Osteoblast (primary cell): ENCODE results near the gene CLDN34. TPM values are rescaled to one million over a fixed set of nuclear protein-coding genes. Genes with fewer than 3 reads are reported as not detected.

Experiments used
- DNase-seq: peaks from one replicate; pipeline ENCODE4 v3.0.0; 2011; ENCODE audit warnings: low spot score, mixed read lengths; ENCODE audit not compliant: insufficient read length; ENCODE audit errors: missing footprints
- H2AFZ ChIP-seq: 2 replicates; pipeline ENCODE4 v1.6.0; 2011; ENCODE audit warnings: mild to moderate bottlenecking, low read length
- H3K27ac ChIP-seq: 2 replicates; pipeline ENCODE4 v1.5.1; 2011; ENCODE audit warnings: mild to moderate bottlenecking, low read depth, low read length, moderate library complexity
- H3K27me3 ChIP-seq: 2 replicates; pipeline ENCODE4 v1.6.0; 2012; ENCODE audit warnings: mild to moderate bottlenecking, control low read depth, inconsistent platforms, low read length, moderate library complexity; ENCODE audit not compliant: insufficient read depth
- H3K36me3 ChIP-seq: 2 replicates; pipeline ENCODE4 v1.5.1; 2011; ENCODE audit warnings: mild to moderate bottlenecking, low read length, control low read depth, moderate library complexity; ENCODE audit not compliant: insufficient read depth
- H3K4me1 ChIP-seq: 2 replicates; pipeline ENCODE4 v1.5.1; 2011; ENCODE audit warnings: mild to moderate bottlenecking, low read length, control low read depth, moderate library complexity; ENCODE audit not compliant: insufficient read depth
- H3K4me2 ChIP-seq: 2 replicates; pipeline ENCODE4 v1.6.0; 2011; ENCODE audit warnings: mild to moderate bottlenecking, low read length; ENCODE audit not compliant: insufficient read depth
- H3K4me3 ChIP-seq: fragments of 200-600 bp; sonication (generic); 3 replicates; pipeline ENCODE4 v1.5.1; 2012; ENCODE audit warnings: mild to moderate bottlenecking, low read length, inconsistent platforms; ENCODE audit not compliant: insufficient read depth
- H3K79me2 ChIP-seq: 2 replicates; pipeline ENCODE4 v1.6.0; 2012; ENCODE audit warnings: mild to moderate bottlenecking, low read length, control low read depth, inconsistent platforms; ENCODE audit not compliant: insufficient read depth
- H3K9me3 ChIP-seq: 2 replicates; pipeline ENCODE4 v1.5.1; 2011; ENCODE audit warnings: low read depth, low read length, control low read depth
- H4K20me1 ChIP-seq: 2 replicates; pipeline ENCODE4 v1.6.0; 2012; ENCODE audit warnings: mild to moderate bottlenecking, low read length, control low read depth; ENCODE audit not compliant: insufficient read depth
- total RNA-seq: library from RNA; depleted of rRNA; stranded (reverse); fragments of >200 nt; gene quantifications from 2 replicates; pipeline ENCODE4 v1.2.3, GENCODE V29; 2012
- TF ChIP-seq, protein P1 (sequence below): IDR thresholded peaks from 2 replicates; pipeline ENCODE4 v1.5.1; 2011; ENCODE audit warnings: mild to moderate bottlenecking, low read depth, low read length, moderate library complexity; ENCODE audit errors: extremely low read depth

Gene CLDN34
- total RNA-seq, 1 donor, result under 0.01 TPM

DNA sequence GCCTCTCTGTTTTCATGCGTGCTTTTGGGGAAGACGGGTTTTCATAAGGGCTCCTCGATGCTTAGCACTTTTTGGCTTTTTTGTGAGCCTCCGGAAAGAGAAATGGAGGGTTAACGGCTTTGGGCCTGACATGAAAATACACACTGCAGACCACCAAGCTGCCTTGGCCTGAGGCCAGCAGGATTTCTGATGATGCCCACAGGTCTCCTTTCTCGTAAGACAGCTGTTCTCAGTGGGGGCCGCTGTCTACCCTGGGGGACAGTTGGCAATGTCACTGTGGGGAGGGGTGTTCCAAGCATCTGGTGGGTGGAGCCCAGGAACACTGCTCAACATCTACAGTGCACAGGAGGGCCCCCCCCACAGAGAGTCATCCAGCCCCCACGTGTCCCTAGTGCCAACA lies 29.4 kb upstream of the CLDN34 start:
- Histone ChIP-seq H3K36me3 (peaks cover 12% of the 10 kb centered on the region), H3K27me3 (no peaks in the 10 kb centered on the region), H3K4me2 (no peak overlapping the region), H3K27ac (no peak overlapping the region), H4K20me1 (peaks cover 14% of the 10 kb centered on the region), H3K4me1 (no peaks in the 10 kb centered on the region), H3K9me3 (no peaks in the 10 kb centered on the region), H2AFZ (no peak overlapping the region), H3K79me2 (peaks cover 8% of the 10 kb centered on the region), H3K4me3 (no peak overlapping the region)
- DNase-seq, result no peak
- TF ChIP-seq, protein P1, sequence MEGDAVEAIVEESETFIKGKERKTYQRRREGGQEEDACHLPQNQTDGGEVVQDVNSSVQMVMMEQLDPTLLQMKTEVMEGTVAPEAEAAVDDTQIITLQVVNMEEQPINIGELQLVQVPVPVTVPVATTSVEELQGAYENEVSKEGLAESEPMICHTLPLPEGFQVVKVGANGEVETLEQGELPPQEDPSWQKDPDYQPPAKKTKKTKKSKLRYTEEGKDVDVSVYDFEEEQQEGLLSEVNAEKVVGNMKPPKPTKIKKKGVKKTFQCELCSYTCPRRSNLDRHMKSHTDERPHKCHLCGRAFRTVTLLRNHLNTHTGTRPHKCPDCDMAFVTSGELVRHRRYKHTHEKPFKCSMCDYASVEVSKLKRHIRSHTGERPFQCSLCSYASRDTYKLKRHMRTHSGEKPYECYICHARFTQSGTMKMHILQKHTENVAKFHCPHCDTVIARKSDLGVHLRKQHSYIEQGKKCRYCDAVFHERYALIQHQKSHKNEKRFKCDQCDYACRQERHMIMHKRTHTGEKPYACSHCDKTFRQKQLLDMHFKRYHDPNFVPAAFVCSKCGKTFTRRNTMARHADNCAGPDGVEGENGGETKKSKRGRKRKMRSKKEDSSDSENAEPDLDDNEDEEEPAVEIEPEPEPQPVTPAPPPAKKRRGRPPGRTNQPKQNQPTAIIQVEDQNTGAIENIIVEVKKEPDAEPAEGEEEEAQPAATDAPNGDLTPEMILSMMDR, result no peak

DNA sequence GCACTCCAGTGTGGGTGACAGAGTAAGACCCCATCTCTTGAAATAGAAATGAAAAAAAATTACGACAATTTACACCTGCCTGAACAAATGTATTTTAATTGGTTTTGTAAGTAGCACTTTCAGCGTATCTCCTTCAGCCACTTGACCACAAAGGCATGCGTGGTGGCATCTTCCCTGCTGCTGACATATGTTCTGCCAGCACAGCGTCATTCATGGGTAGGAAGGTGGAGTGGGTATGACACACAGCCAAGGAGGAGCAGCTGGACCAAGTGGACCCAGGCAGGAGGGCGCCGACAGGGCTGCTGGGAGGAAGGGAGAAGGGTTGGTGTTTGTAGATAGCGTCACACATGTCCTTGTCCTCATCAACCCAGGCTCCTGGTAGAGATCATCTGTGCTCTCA lies 28.6 kb upstream of the CLDN34 start:
- Histone ChIP-seq H3K9me3 (no peaks in the 10 kb centered on the region), H3K4me2 (no peak overlapping the region), H3K79me2 (peaks cover 6% of the 10 kb centered on the region), H3K27ac (no peak overlapping the region), H3K27me3 (no peaks in the 10 kb centered on the region), H2AFZ (no peak overlapping the region), H3K4me3 (no peak overlapping the region), H3K4me1 (no peaks in the 10 kb centered on the region), H4K20me1 (peaks cover 14% of the 10 kb centered on the region), H3K36me3 (peaks cover 7% of the 10 kb centered on the region)
- DNase-seq, result no peak
- TF ChIP-seq, protein P1, result no peak

DNA sequence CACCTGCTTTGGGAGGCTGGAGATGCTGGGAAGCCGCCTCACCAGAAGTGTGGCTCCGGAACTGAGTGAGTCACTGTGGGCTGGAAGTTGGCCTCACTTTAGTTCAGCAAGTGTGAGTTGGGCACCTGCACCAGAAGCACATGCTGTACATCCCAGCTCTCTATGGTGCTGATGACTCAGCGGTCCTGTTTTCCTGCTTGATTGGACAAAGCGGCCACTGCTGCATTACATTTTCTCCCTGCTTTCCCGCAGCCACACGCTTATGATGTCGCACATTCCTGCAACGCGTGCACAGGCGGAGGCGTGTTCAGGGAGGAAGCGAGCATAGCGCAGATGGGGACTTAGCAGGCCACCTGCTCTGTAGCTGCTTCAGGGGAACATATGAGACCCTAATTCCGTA lies 26.7 kb upstream of the CLDN34 start:
- no peak for DNase-seq
- H3K9me3 ChIP-seq, result no peaks in the 10 kb centered on the region
- H4K20me1 ChIP-seq, result peaks cover 8% of the 10 kb centered on the region
- H3K27me3 ChIP-seq, result no peaks in the 10 kb centered on the region
- no peaks in the 10 kb centered on the region for H3K79me2 ChIP-seq
- H3K27ac ChIP-seq, result no peak overlapping the region
- H3K4me2 ChIP-seq, result no peak overlapping the region
- no peak overlapping the region for H3K4me3 ChIP-seq
- peaks cover 15% of the 10 kb centered on the region for H3K36me3 ChIP-seq
- TF ChIP-seq, protein P1, result no peak
- H3K4me1 ChIP-seq, result no peaks in the 10 kb centered on the region
- no peak overlapping the region for H2AFZ ChIP-seq

DNA sequence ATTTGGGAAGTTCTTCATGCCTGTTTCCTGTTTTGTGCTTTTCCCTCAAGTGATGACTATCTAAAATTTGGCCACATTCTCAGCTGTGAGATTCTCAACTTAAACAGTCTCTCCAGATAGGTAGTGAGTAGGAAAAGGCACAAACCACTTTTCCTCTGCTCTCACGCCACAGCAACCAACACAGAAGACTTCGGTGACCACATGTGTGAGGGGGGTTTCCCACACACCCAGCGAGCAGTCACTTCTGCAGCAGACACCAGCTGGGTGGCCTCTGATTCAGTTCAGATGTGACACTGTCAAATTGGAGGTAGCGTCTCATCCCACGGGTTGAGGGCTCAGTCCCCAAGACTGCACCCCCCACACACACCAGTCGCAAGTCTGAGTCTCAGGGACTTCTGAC lies 25.1 kb upstream of the CLDN34 start:
- DNase-seq, result no peak
- Histone ChIP-seq H3K9me3 (no peaks in the 10 kb centered on the region), H4K20me1 (peaks cover 5% of the 10 kb centered on the region), H3K4me1 (no peaks in the 10 kb centered on the region), H3K4me2 (no peak overlapping the region), H3K27ac (no peak overlapping the region), H3K79me2 (no peaks in the 10 kb centered on the region), H2AFZ (no peak overlapping the region), H3K36me3 (peaks cover 18% of the 10 kb centered on the region), H3K4me3 (no peak overlapping the region), H3K27me3 (no peaks in the 10 kb centered on the region)
- TF ChIP-seq, protein P1, result no peak
